ENCODE data around the gene COMT. TPM values are rescaled to one million over a fixed set of nuclear protein-coding genes. Genes with fewer than 3 reads are reported as not detected.

The COMT gene
- total RNA-seq, 4 donors from 2014 or later: 105 to 235 (median 208) TPM

- peaks cover 0 to 89% of the 10 kb centered on the region in 2 donors for H3K36me3 ChIP-seq
- no peak for ATAC-seq
- H3K4me1 ChIP-seq: no peaks in the 10 kb centered on the region
- H3K27ac ChIP-seq: no peak overlapping the region
- TF ChIP-seq EP300 (IDR thresholded peaks at IDR 0.05) (no peak), POLR2A (IDR thresholded peaks at IDR 0.05) (no peak), CTCF (IDR thresholded peaks at IDR 0.05) (no peak), POLR2AphosphoS5 (IDR thresholded peaks at IDR 0.05) (no peak)
- 75% methylated on average over 2 of the region's 6 CpGs; no CpG with 5 or more reads in 1 of the 2 donors for WGBS, 2 donors (ENCODE audit: low coverage in 1 of 2)
- H3K9me3 ChIP-seq: no peaks in the 10 kb centered on the region
- no peak overlapping the region for H3K4me3 ChIP-seq
- no peaks in the 10 kb centered on the region for H3K27me3 ChIP-seq
Measured at GRCh38 chr22:19913337-19913936, 28.1 kb upstream of the COMT start.

GRCh38 chr22:19914201-19914943 lies 27.2 kb upstream of the COMT start:
- Histone ChIP-seq H3K27me3 (no peaks in the 10 kb centered on the region), H3K36me3 (peaks cover 0 to 93% of the 10 kb centered on the region in 2 donors), H3K27ac (no peak overlapping the region), H3K9me3 (no peaks in the 10 kb centered on the region), H3K4me3 (no peak overlapping the region), H3K4me1 (no peaks in the 10 kb centered on the region)
- TF ChIP-seq POLR2AphosphoS5 (IDR thresholded peaks at IDR 0.05): no peak
- no peak for TF ChIP-seq POLR2A (IDR thresholded peaks at IDR 0.05)
- no peak for TF ChIP-seq CTCF (IDR thresholded peaks at IDR 0.05)
- no peak for TF ChIP-seq EP300 (IDR thresholded peaks at IDR 0.05)
- ATAC-seq: no peak
- 94% methylated on average over 8 to 9 of the region's 9 CpGs for WGBS, 2 donors (ENCODE audit: low coverage in 1 of 2)

- no peak for ATAC-seq
Measured at GRCh38 chr22:19915287-19915954, 26.2 kb upstream of the COMT start.

GRCh38 chr22:19916006-19916405 lies 25.6 kb upstream of the COMT start:
- Histone ChIP-seq H3K4me3 (no peak overlapping the region), H3K36me3 (peaks cover 0 to 89% of the 10 kb centered on the region in 2 donors), H3K27ac (no peak overlapping the region), H3K9me3 (no peaks in the 10 kb centered on the region), H3K27me3 (no peaks in the 10 kb centered on the region), H3K4me1 (no peaks in the 10 kb centered on the region)
- WGBS, 2 donors (ENCODE audit: low coverage in 1 of 2): 83 to 90% methylated on average over 3 to 7 of the region's 9 CpGs
- no peak for ATAC-seq
- no peak for TF ChIP-seq POLR2A (IDR thresholded peaks at IDR 0.05)
- TF ChIP-seq EP300 (IDR thresholded peaks at IDR 0.05): no peak
- no peak for TF ChIP-seq POLR2AphosphoS5 (IDR thresholded peaks at IDR 0.05)
- TF ChIP-seq CTCF (IDR thresholded peaks at IDR 0.05): no peak

More at GRCh38 chr22:19915287-19915954, 26.2 kb upstream of the COMT start:
- Histone ChIP-seq H3K27ac (no peak overlapping the region), H3K27me3 (no peaks in the 10 kb centered on the region), H3K36me3 (peaks cover 0 to 95% of the 10 kb centered on the region in 2 donors), H3K4me1 (no peaks in the 10 kb centered on the region), H3K4me3 (no peak overlapping the region), H3K9me3 (no peaks in the 10 kb centered on the region)
- TF ChIP-seq POLR2AphosphoS5 (IDR thresholded peaks at IDR 0.05) (no peak), EP300 (IDR thresholded peaks at IDR 0.05) (no peak), POLR2A (IDR thresholded peaks at IDR 0.05) (no peak), CTCF (IDR thresholded peaks at IDR 0.05) (no peak)
- WGBS, 2 donors (ENCODE audit: low coverage in 1 of 2): 90 to 100% methylated on average over 1 to 7 of the region's 13 CpGs
